22Rv1 (cell line): ENCODE data around the gene ERP44.

Experiments
- CTCF ChIP-seq: fragments of 450-650 bp; IDR thresholded peaks from 2 replicates; pipeline ENCODE4 v1.5.1; 2017; ENCODE audit warnings: mild to moderate bottlenecking
- ZFX ChIP-seq: fragments of 450-650 bp; IDR thresholded peaks from 2 replicates; pipeline ENCODE4 v1.6.1; 2017; ENCODE audit warnings: antibody characterized with exemption, borderline replicate concordance

DNA sequence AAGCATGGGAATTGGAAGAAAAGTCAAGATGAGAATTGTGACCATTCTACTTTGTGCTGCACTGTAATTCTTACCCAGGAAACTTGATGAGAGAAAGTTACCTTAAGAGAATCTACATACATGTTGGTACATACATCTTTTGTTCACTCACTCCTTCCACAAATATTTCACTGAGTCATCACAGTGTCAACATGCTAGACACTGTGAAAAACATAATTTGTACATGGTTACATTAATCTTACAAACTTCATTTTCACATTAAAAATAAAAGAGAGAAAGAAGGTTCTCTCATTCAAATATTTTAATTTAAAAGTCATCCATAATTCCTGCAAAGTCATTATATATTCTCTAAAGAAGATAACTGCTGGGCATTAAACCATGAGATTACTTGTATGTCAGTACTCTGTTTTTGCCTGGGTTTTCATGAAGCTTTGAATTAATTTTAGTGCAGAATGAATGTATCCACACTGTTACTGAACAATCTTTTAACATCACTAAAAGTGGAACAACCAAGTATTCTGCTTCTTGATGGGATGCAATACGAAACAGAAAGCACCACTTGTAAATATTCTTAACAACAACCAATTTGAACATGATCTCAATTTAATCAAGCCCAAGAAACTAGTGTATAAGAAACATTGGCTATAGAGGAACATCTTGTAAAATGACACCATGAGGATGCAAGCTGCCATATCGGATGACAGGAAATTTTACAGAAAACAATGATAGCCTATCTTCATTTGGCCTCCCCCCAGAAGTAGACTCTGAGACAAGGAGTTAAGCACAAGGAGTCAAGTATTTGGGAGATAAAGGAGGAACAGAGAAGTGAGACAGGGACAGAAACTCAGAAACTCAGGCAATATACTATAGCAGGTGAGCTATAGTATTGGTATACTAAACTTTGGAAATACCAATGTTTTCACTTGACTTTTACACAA, 28.4 kb downstream of the ERP44 start:
- TF ChIP-seq ZFX, result no peak
- no peak for TF ChIP-seq CTCF
